Brain microvascular endothelial cell (primary cell): Measurements from ENCODE around the gene SVIL.

ENCODE experiments used
- DNase-seq: peaks from one replicate; pipeline ENCODE4 v3.0.0-alpha.2; 2020
- H3K27ac ChIP-seq: fragments of 250-450 bp; sonication (Bioruptor Pico); 2 replicates; pipeline ENCODE4 v1.5.1; 2020; ENCODE audit warnings: mild to moderate bottlenecking, moderate library complexity
- H3K27me3 ChIP-seq: fragments of 250-450 bp; sonication (Bioruptor Pico); replicated peaks from 2 replicates; pipeline ENCODE4 v1.5.1; 2020; ENCODE audit warnings: mild to moderate bottlenecking
- H3K36me3 ChIP-seq: fragments of 250-450 bp; sonication (Bioruptor Pico); replicated peaks from 2 replicates; pipeline ENCODE4 v1.5.1; 2020; ENCODE audit warnings: mild to moderate bottlenecking
- H3K4me3 ChIP-seq: 2 replicates; pipeline ENCODE4 v1.5.1; 2011; ENCODE audit warnings: low read depth, mild to moderate bottlenecking, control low read depth, low read length, moderate library complexity
- in situ Hi-C: cut with HindIII; loops from 2 replicates; pipeline ENCODE4 v1.10.0; 2017; ENCODE audit warnings: low sequenced_read_pairs, low pct_ligation_motif_present
- TF ChIP-seq, protein P1 (sequence below): IDR thresholded peaks from 2 replicates; pipeline ENCODE4 v1.5.1; 2011; ENCODE audit warnings: low read depth, mild to moderate bottlenecking, moderate library complexity, low read length, control low read depth, inconsistent platforms; ENCODE audit errors: missing control alignments

The SVIL gene

DNA sequence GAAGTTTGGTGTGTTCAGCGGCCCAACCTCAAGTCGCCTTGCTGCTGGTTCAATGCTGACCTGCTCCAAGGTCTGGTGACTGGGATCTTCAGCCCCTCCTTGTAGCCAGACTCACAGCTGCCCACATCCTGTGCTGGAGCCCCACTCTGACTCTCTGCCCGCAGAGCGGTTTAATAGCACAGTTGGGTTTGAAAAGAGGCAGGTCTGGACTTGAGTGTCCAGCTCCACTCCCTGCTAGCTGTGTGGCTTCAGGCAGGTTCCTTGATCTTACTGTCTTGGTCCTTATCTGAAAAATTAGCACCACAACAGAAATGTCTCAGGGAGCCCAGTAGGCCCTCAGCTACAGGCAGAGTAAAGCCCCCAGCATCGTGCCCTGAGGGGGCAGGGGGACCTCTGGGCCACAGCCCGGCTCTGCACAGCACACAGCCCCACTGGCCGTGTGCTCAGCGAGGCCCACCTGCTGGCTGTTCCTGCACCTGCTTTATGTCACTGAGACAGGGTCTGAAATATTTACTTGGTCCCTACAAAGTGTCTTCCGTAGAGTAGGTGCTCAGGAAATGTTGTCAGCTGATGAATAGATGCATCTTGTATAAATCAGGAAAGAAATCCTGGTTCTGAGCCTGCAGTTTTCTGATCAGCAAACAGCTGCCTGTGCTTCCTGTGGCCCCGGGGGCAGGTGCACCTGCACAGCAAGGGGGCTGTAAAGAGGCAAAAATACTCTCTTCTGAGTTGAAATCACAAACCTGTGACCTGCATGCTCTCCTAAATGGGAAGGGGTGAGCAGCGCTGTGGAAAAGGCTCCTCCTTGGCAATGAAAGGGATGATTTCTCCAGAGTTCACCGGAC lies 155.5 kb downstream of the SVIL start:
- in situ Hi-C loops = no loop called here
- TF ChIP-seq, protein P1, sequence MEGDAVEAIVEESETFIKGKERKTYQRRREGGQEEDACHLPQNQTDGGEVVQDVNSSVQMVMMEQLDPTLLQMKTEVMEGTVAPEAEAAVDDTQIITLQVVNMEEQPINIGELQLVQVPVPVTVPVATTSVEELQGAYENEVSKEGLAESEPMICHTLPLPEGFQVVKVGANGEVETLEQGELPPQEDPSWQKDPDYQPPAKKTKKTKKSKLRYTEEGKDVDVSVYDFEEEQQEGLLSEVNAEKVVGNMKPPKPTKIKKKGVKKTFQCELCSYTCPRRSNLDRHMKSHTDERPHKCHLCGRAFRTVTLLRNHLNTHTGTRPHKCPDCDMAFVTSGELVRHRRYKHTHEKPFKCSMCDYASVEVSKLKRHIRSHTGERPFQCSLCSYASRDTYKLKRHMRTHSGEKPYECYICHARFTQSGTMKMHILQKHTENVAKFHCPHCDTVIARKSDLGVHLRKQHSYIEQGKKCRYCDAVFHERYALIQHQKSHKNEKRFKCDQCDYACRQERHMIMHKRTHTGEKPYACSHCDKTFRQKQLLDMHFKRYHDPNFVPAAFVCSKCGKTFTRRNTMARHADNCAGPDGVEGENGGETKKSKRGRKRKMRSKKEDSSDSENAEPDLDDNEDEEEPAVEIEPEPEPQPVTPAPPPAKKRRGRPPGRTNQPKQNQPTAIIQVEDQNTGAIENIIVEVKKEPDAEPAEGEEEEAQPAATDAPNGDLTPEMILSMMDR = no peak
- no peak overlapping the region for H3K4me3 ChIP-seq
- peaks cover 14% of the 10 kb centered on the region for H3K36me3 ChIP-seq
- H3K27me3 ChIP-seq = no peaks in the 10 kb centered on the region
- peak; percentile 28 for DNase-seq
- H3K27ac ChIP-seq = no peak overlapping the region

- Histone ChIP-seq H3K27ac (no peak overlapping the region), H3K4me3 (no peak overlapping the region), H3K36me3 (peaks cover 43% of the 10 kb centered on the region), H3K27me3 (no peaks in the 10 kb centered on the region)
- DNase-seq = no peak
- TF ChIP-seq, protein P1 = no peak
- in situ Hi-C loops = no loop called here
These were observed 161.2 kb downstream of the SVIL start for GRCh38 chr10:29473406-29474100.

DNA sequence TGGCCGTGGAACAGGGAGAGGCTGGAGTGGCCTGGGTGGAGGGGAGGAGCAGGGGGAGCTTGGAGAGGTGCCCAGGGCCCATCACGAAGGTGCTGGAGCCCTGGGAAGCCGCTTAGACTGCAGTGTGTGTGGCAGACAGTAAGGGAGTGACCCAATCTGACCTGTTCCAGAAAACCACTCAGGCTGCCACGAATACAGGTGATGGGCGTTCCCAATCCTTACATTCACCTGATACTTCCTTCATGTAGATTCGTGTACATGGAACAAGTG lies 161.7 kb downstream of the SVIL start:
- in situ Hi-C loops = no loop called here
- Histone ChIP-seq H3K27me3 (no peaks in the 10 kb centered on the region), H3K36me3 (peaks cover 43% of the 10 kb centered on the region), H3K27ac (no peak overlapping the region), H3K4me3 (no peak overlapping the region)
- TF ChIP-seq, protein P1 = no peak
- no peak for DNase-seq

- Histone ChIP-seq H3K27ac (no peak overlapping the region), H3K36me3 (peaks cover 48% of the 10 kb centered on the region), H3K4me3 (no peak overlapping the region), H3K27me3 (no peaks in the 10 kb centered on the region)
- TF ChIP-seq, protein P1 = no peak
- DNase-seq = no peak
- in situ Hi-C loops = no loop called here
These were observed 162.3 kb downstream of the SVIL start for GRCh38 chr10:29472301-29473086.

- DNase-seq = peak; percentile 52
- no peaks in the 10 kb centered on the region for H3K27me3 ChIP-seq
- H3K4me3 ChIP-seq = no peak overlapping the region
- H3K36me3 ChIP-seq = peaks cover 55% of the 10 kb centered on the region
- in situ Hi-C loops = no loop called here
- TF ChIP-seq, protein P1 = no peak
- H3K27ac ChIP-seq = peak overlapping the region; percentile 78
These were observed 163.3 kb downstream of the SVIL start for GRCh38 chr10:29471544-29471859.
